ENCODE data around the gene ABHD2. TPM values are rescaled to one million over a fixed set of nuclear protein-coding genes. Genes with fewer than 3 reads are reported as not detected.

ABHD2 gene
- total RNA-seq, 1 donor from 2014 or later = 32.3 TPM

DNA sequence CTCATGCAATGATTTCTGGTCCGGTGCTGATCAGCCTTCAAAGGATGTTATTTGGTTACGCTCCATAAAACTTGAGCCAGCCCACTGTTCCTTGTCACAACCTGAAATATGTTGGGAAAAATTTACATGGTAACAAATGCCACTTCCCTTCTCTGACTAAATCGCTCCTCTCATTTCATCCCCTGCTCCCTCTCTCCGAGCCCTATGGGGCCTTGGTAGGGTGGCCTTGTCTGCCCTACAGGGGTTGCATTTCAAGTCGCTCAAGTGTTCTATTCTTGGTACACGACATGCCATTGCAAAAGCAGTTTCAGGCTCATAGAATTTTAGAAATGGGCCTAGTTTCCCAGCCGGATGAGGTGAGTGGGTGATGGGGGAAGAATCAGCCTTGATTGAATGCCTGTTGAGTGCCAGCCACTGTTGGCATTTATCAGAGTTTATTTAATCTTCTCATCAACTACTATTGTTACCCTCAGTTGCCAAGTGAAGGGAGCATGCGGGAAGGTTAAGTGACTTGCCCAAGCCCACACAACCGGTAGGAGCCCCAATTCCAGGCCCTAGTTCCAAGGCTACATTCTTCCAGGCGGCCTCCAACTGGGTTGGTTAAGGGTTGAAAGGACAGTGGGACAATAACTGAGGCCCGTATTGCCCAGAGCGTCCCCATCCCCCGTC, 961 bp upstream of the ABHD2 start:
- Mint-ChIP-seq H3K9me3 (ENCODE audit: unreplicated experiment) (no peaks in the 10 kb centered on the region), H3K36me3 (ENCODE audit: low read depth, unreplicated experiment) (no peaks in the 10 kb centered on the region), H3K4me1 (ENCODE audit: unreplicated experiment) (peaks cover 17% of the 10 kb centered on the region), H3K27me3 (ENCODE audit: unreplicated experiment) (no peaks in the 10 kb centered on the region), H3K27ac (ENCODE audit: unreplicated experiment) (no peak overlapping the region), H3K4me3 (ENCODE audit: unreplicated experiment) (no peak overlapping the region)
- TF ChIP-seq, protein P1, sequence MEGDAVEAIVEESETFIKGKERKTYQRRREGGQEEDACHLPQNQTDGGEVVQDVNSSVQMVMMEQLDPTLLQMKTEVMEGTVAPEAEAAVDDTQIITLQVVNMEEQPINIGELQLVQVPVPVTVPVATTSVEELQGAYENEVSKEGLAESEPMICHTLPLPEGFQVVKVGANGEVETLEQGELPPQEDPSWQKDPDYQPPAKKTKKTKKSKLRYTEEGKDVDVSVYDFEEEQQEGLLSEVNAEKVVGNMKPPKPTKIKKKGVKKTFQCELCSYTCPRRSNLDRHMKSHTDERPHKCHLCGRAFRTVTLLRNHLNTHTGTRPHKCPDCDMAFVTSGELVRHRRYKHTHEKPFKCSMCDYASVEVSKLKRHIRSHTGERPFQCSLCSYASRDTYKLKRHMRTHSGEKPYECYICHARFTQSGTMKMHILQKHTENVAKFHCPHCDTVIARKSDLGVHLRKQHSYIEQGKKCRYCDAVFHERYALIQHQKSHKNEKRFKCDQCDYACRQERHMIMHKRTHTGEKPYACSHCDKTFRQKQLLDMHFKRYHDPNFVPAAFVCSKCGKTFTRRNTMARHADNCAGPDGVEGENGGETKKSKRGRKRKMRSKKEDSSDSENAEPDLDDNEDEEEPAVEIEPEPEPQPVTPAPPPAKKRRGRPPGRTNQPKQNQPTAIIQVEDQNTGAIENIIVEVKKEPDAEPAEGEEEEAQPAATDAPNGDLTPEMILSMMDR (IDR thresholded peaks at IDR 0.05; ENCODE audit: unreplicated experiment) = no peak
- DNase-seq (ENCODE audit: low spot score) = no peak

GRCh38 chr15:89088605-89089315, 504 bp downstream of the ABHD2 start:
- Mint-ChIP-seq H3K9me3 (ENCODE audit: unreplicated experiment) (no peaks in the 10 kb centered on the region), H3K27me3 (ENCODE audit: unreplicated experiment) (no peaks in the 10 kb centered on the region), H3K27ac (ENCODE audit: unreplicated experiment) (no peak overlapping the region), H3K4me1 (ENCODE audit: unreplicated experiment) (peaks cover 17% of the 10 kb centered on the region), H3K36me3 (ENCODE audit: low read depth, unreplicated experiment) (peaks cover 4% of the 10 kb centered on the region), H3K4me3 (ENCODE audit: unreplicated experiment) (no peak overlapping the region)
- DNase-seq (ENCODE audit: low spot score) = peak; percentile 13
- TF ChIP-seq, protein P1 (IDR thresholded peaks at IDR 0.05; ENCODE audit: unreplicated experiment) = no peak

GRCh38 chr15:89089316-89090230, 1.3 kb downstream of the ABHD2 start:
- Mint-ChIP-seq H3K9me3 (ENCODE audit: unreplicated experiment) (no peaks in the 10 kb centered on the region), H3K27ac (ENCODE audit: unreplicated experiment) (no peak overlapping the region), H3K4me1 (ENCODE audit: unreplicated experiment) (peaks cover 17% of the 10 kb centered on the region), H3K27me3 (ENCODE audit: unreplicated experiment) (no peaks in the 10 kb centered on the region), H3K4me3 (ENCODE audit: unreplicated experiment) (peak overlapping the region; percentile 71), H3K36me3 (ENCODE audit: low read depth, unreplicated experiment) (peaks cover 4% of the 10 kb centered on the region)
- TF ChIP-seq, protein P1 (IDR thresholded peaks at IDR 0.05; ENCODE audit: unreplicated experiment) = no peak
- no peak for DNase-seq (ENCODE audit: low spot score)

- H3K27me3 Mint-ChIP-seq (ENCODE audit: unreplicated experiment) = no peaks in the 10 kb centered on the region
- no peak for DNase-seq (ENCODE audit: low spot score)
- no peak overlapping the region for H3K4me3 Mint-ChIP-seq (ENCODE audit: unreplicated experiment)
- H3K9me3 Mint-ChIP-seq (ENCODE audit: unreplicated experiment) = no peaks in the 10 kb centered on the region
- no peak overlapping the region for H3K27ac Mint-ChIP-seq (ENCODE audit: unreplicated experiment)
- H3K36me3 Mint-ChIP-seq (ENCODE audit: low read depth, unreplicated experiment) = peaks cover 4% of the 10 kb centered on the region
- TF ChIP-seq, protein P1 (IDR thresholded peaks at IDR 0.05; ENCODE audit: unreplicated experiment) = no peak
- H3K4me1 Mint-ChIP-seq (ENCODE audit: unreplicated experiment) = peaks cover 10% of the 10 kb centered on the region
These were observed 2.8 kb downstream of the ABHD2 start for GRCh38 chr15:89090791-89091626.

All from endothelial cell (in vitro differentiated cells).